PC-3 (cell line): Measurements from ENCODE around the gene IL1RAPL2. TPM values are rescaled to one million over a fixed set of nuclear protein-coding genes. Genes with fewer than 3 reads are reported as not detected.

Experiments used
- ATAC-seq: fragments of 200-7000 bp; cut with Tn5 transposase; 2 replicates; pipeline ENCODE4 v1.9.1; 2020; ENCODE audit warnings: mild to moderate bottlenecking, moderate library complexity
- BruUV-seq: library from RNA; stranded (reverse); fragments of 400-500 nt; replicated peaks from 2 replicates; lab custom pipeline; 2021; lab: Mats Ljungman, UMichigan
- CTCF ChIA-PET: fragments of 300-600 bp; sonication (Branson Sonifier 250); formaldehyde crosslinking; loops from one replicate; lab custom pipeline; 2022; ENCODE audit warnings: antibody characterized with exemption; lab: Charles Lee
- POLR2A ChIA-PET: fragments of 300-600 bp; sonication (Branson Sonifier 250); formaldehyde crosslinking; loops from one replicate; lab custom pipeline; 2022; ENCODE audit warnings: antibody characterized with exemption; ENCODE audit not compliant: unreplicated experiment; lab: Charles Lee
- DNase-seq: peaks from one replicate; pipeline ENCODE4 v3.0.0-alpha.2; 2015
- H2AFZ ChIP-seq: fragments of 300-600 bp; sonication (generic); 2 replicates; pipeline ENCODE4 v1.6.0; 2016; ENCODE audit warnings: antibody characterized with exemption, low read length
- H3F3A ChIP-seq: fragments of 300-600 bp; sonication (generic); one replicate; pipeline ENCODE4 v1.6.0; 2017; ENCODE audit warnings: antibody characterized with exemption, low read length, control low read depth, mild to moderate bottlenecking; ENCODE audit not compliant: unreplicated experiment
- H3K27ac ChIP-seq: fragments of 300-600 bp; sonication (generic); 2 replicates; pipeline ENCODE4 v1.5.1; 2016; ENCODE audit warnings: mild to moderate bottlenecking, low read length
- H3K27me3 ChIP-seq: fragments of 300-600 bp; sonication (generic); 2 replicates; pipeline ENCODE4 v1.6.1; 2016; ENCODE audit warnings: low read length, mixed read lengths
- H3K36me3 ChIP-seq: fragments of 300-600 bp; sonication (generic); 2 replicates; pipeline ENCODE4 v1.6.1; 2016; ENCODE audit warnings: low read depth, mixed run types, low read length, mixed read lengths
- H3K4me1 ChIP-seq: fragments of 300-600 bp; sonication (generic); 2 replicates; pipeline ENCODE4 v1.5.1; 2016; ENCODE audit warnings: low read length; ENCODE audit not compliant: insufficient read depth
- H3K4me2 ChIP-seq: fragments of 300-600 bp; sonication (generic); 2 replicates; pipeline ENCODE4 v1.6.0; 2016; ENCODE audit warnings: low read length
- H3K4me3 ChIP-seq: fragments of 300-600 bp; sonication (generic); 2 replicates; pipeline ENCODE4 v1.5.1; 2016; ENCODE audit warnings: mild to moderate bottlenecking, low read length, mixed read lengths
- H3K79me2 ChIP-seq: fragments of 300-600 bp; sonication (generic); 2 replicates; pipeline ENCODE4 v1.6.1; 2017; ENCODE audit warnings: low read length, mixed read lengths
- H3K9ac ChIP-seq: fragments of 300-600 bp; sonication (generic); 2 replicates; pipeline ENCODE4 v1.6.0; 2016; ENCODE audit warnings: mild to moderate bottlenecking, low read length
- H3K9me2 ChIP-seq: fragments of 300-600 bp; sonication (generic); replicated peaks from 2 replicates; pipeline ENCODE4 v1.6.1; 2016; ENCODE audit warnings: mixed run types, low read length, mixed read lengths
- H3K9me3 ChIP-seq: fragments of 300-600 bp; sonication (generic); 2 replicates; pipeline ENCODE4 v1.6.1; 2016; ENCODE audit warnings: low read length, mixed read lengths
- H4K20me1 ChIP-seq: fragments of 300-600 bp; sonication (generic); 2 replicates; pipeline ENCODE4 v1.6.1; 2016; ENCODE audit warnings: low read length, mixed read lengths
- CTCF ChIP-seq: fragments of 300-600 bp; sonication (generic); conservative IDR thresholded peaks from 2 replicates; pipeline ENCODE4 v1.5.1; 2017; ENCODE audit warnings: antibody characterized with exemption, low read depth, mild to moderate bottlenecking, low read length
- EZH2 ChIP-seq: fragments of 300-600 bp; sonication (generic); IDR thresholded peaks from one replicate; pipeline ENCODE4 v1.6.1; 2017; ENCODE audit warnings: antibody characterized with exemption, mild to moderate bottlenecking, low read length; ENCODE audit not compliant: unreplicated experiment
- EZH2phosphoT487 ChIP-seq: fragments of 300-600 bp; sonication (generic); IDR thresholded peaks from 2 replicates; pipeline ENCODE4 v1.6.1; 2018; ENCODE audit warnings: mild to moderate bottlenecking, antibody characterized with exemption, low read length, borderline replicate concordance
- intact Hi-C: fragments of 100-400 bp; cut with micrococcal nuclease; formaldehyde crosslinking; loops from 2 replicates; pipeline ENCODE4 v1.9.0; 2023
- total RNA-seq: library from RNA; depleted of rRNA; stranded (reverse); fragments of >200 nt; gene quantifications from 2 replicates; pipeline ENCODE4 v1.2.3, GENCODE V29; 2014

IL1RAPL2 gene
- total RNA-seq, 1 experiment from 2014 or later, result 0.62 TPM

DNA sequence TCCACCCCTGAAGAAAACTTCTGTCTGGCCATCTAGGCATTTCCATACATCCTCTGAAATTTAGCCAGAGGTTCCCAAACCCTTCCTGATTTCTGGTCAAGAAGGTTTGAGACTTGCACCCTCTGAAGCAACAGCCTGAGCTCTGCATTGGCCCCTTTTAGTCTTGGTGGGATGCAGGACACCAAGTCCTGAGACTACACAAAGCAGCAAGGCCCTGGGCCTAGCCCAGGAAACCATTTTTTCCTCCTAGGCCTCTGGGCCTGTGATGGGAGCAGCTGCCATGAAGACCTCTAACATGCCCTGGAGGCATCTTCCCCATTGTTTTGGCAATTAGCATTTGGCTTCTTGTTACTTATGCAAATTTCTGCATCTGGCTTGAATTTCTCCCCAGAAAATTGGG, 196.6 kb downstream of the IL1RAPL2 start:
- ChIA-PET CTCF (no interaction called here), POLR2A (no interaction called here)
- Histone ChIP-seq H2AFZ (no peak overlapping the region), H3K9ac (no peak overlapping the region), H3K4me1 (no peaks in the 10 kb centered on the region), H3K27ac (no peak overlapping the region), H3K9me2 (no peaks in the 10 kb centered on the region), H3K36me3 (no peaks in the 10 kb centered on the region), H3K9me3 (0 out of 2 replicates have a peak, but pooled peaks cover 5% of the 10 kb centered on the region), H3K79me2 (no peaks in the 10 kb centered on the region), H3K27me3 (no peaks in the 10 kb centered on the region), H3F3A (no peaks in the 10 kb centered on the region), H3K4me3 (no peak overlapping the region), H3K4me2 (no peak overlapping the region), H4K20me1 (no peaks in the 10 kb centered on the region)
- no TSS peak for BruUV-seq
- ATAC-seq (no peak), DNase-seq (no peak)
- intact Hi-C loops, result no loop called here
- TF ChIP-seq CTCF (no peak), EZH2 (no peak), EZH2phosphoT487 (no peak)

DNA sequence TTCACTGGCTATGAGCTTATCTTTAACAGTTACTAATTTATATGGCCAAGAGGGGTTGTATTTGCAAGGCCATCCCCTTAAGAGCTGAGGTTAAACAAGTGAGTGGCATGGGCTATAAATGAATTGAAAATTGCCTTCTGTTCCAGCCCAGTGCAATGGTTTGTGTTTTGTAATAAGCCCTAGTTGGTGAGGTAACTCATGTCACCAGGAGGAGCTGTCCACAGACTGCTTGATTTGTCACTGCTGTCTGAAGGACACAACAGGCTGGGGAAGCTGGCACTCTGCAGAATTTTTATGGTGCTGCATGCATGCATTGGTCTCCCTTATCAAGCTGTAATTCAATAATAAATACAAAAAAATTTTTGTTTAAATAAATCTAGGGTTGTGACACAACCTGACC, 223.8 kb downstream of the IL1RAPL2 start:
- Histone ChIP-seq H3K4me1 (no peaks in the 10 kb centered on the region), H3F3A (no peaks in the 10 kb centered on the region), H3K27me3 (no peaks in the 10 kb centered on the region), H3K9ac (no peak overlapping the region), H3K4me3 (no peak overlapping the region), H3K36me3 (no peaks in the 10 kb centered on the region), H2AFZ (no peak overlapping the region), H3K27ac (no peak overlapping the region), H3K9me3 (no peaks in the 10 kb centered on the region), H3K9me2 (no peaks in the 10 kb centered on the region), H4K20me1 (no peaks in the 10 kb centered on the region), H3K79me2 (no peaks in the 10 kb centered on the region), H3K4me2 (no peak overlapping the region)
- no peak for ATAC-seq
- POLR2A ChIA-PET, result no interaction called here
- BruUV-seq, result no TSS peak
- CTCF ChIA-PET, result no interaction called here
- intact Hi-C loops, result no loop called here
- no peak for DNase-seq
- TF ChIP-seq EZH2, result no peak
- TF ChIP-seq CTCF, result no peak
- TF ChIP-seq EZH2phosphoT487, result no peak

DNA sequence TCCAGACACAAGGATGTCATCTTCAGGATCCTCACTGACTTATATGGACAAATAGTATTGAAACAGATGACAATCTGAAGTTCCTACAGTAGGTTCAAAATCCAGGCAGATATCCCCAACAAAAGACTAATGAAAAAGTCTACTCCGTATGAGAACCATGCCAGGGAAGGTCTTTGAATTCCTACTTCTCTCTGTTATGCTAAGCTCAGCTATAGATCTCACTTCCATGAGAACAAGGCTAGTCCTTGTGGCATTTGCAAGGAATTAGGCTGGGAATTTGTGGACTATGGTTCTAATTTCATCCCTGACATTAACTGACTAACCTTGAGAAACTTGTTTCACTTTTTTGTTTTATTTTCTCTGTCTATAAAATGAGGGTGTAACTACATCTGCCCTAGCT, 229.8 kb downstream of the IL1RAPL2 start:
- DNase-seq, result no peak
- Histone ChIP-seq H3K79me2 (no peaks in the 10 kb centered on the region), H3K4me2 (no peak overlapping the region), H3F3A (no peaks in the 10 kb centered on the region), H3K27ac (no peak overlapping the region), H3K4me1 (no peaks in the 10 kb centered on the region), H3K9me2 (no peaks in the 10 kb centered on the region), H3K4me3 (no peak overlapping the region), H4K20me1 (no peaks in the 10 kb centered on the region), H3K36me3 (no peaks in the 10 kb centered on the region), H3K9ac (no peak overlapping the region), H3K9me3 (no peaks in the 10 kb centered on the region), H2AFZ (no peak overlapping the region), H3K27me3 (no peaks in the 10 kb centered on the region)
- ChIA-PET POLR2A (no interaction called here), CTCF (no interaction called here)
- no peak for TF ChIP-seq EZH2phosphoT487
- TF ChIP-seq EZH2, result no peak
- no peak for TF ChIP-seq CTCF
- BruUV-seq, result no TSS peak
- no peak for ATAC-seq
- intact Hi-C loops, result no loop called here
